H1 (cell line): ENCODE results near the gene CHD1L.

Source experiments
- BACH1 ChIP-seq: IDR thresholded peaks from 2 replicates; pipeline ENCODE4 v1.6.1; 2012; ENCODE audit warnings: low read length, improper control_type of control experiment
- GABPA ChIP-seq: IDR thresholded peaks from 2 replicates; pipeline ENCODE4 v1.6.1; 2011; ENCODE audit warnings: mild to moderate bottlenecking, low read length, moderate library complexity, borderline replicate concordance; ENCODE audit not compliant: insufficient read depth
- JUND ChIP-seq: IDR thresholded peaks from 2 replicates; pipeline ENCODE4 v1.6.1; 2011; ENCODE audit warnings: mild to moderate bottlenecking, improper control_type of control experiment, low read length
- POLR2A ChIP-seq, 2 experiments: IDR thresholded peaks; 1 replicate in 1 of 2; 2 replicates in 1 of 2; pipeline ENCODE4 v1.6.1; 2011; ENCODE audit warnings: low read depth in 2 of 2, low read length in 2 of 2, mild to moderate bottlenecking in 2 of 2; ENCODE audit errors: control extremely low read depth in 1 of 2
- RBBP5 ChIP-seq: IDR thresholded peaks from 2 replicates; pipeline ENCODE4 v1.7.1; 2012; ENCODE audit warnings: low read depth, mild to moderate bottlenecking, inconsistent platforms, low read length, moderate library complexity, borderline replicate concordance
- TCF12 ChIP-seq: IDR thresholded peaks from 2 replicates; pipeline ENCODE4 v1.6.1; 2011; ENCODE audit warnings: low read depth, mild to moderate bottlenecking, low read length
- TF ChIP-seq, protein P1 (sequence below), 3 experiments: IDR thresholded peaks; 1 replicate in 2 of 3; 2 replicates in 1 of 3; pipeline versions ENCODE4 v1.5.1 to v1.6.1; 2011; ENCODE audit warnings: low read length in 3 of 3, mild to moderate bottlenecking in 3 of 3, inconsistent platforms in 2 of 3, low read depth in 1 of 3, moderate library complexity in 1 of 3; ENCODE audit not compliant: insufficient read depth in 1 of 3; ENCODE audit errors: control extremely low read depth in 1 of 3
- TF ChIP-seq, protein P2 (sequence below): IDR thresholded peaks from 2 replicates; pipeline ENCODE4 v1.6.1; 2012; ENCODE audit warnings: inconsistent platforms
- TF ChIP-seq, protein P3 (sequence below): IDR thresholded peaks from 2 replicates; pipeline ENCODE4 v1.6.1; 2011; ENCODE audit warnings: low read depth, mild to moderate bottlenecking, low read length; ENCODE audit not compliant: insufficient read depth

- no peak for TF ChIP-seq POLR2A (IDR thresholded peaks at IDR 0.05; ENCODE audit: control extremely low read depth in 1 of 2, low read depth in 2 of 2, low read length in 2 of 2)
- TF ChIP-seq, protein P1, sequence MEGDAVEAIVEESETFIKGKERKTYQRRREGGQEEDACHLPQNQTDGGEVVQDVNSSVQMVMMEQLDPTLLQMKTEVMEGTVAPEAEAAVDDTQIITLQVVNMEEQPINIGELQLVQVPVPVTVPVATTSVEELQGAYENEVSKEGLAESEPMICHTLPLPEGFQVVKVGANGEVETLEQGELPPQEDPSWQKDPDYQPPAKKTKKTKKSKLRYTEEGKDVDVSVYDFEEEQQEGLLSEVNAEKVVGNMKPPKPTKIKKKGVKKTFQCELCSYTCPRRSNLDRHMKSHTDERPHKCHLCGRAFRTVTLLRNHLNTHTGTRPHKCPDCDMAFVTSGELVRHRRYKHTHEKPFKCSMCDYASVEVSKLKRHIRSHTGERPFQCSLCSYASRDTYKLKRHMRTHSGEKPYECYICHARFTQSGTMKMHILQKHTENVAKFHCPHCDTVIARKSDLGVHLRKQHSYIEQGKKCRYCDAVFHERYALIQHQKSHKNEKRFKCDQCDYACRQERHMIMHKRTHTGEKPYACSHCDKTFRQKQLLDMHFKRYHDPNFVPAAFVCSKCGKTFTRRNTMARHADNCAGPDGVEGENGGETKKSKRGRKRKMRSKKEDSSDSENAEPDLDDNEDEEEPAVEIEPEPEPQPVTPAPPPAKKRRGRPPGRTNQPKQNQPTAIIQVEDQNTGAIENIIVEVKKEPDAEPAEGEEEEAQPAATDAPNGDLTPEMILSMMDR (IDR thresholded peaks at IDR 0.05; ENCODE audit: control extremely low read depth in 1 of 3, insufficient read depth in 1 of 3, low read depth in 1 of 3, low read length in 3 of 3): no peak
- TF ChIP-seq JUND: no peak
- TF ChIP-seq, protein P2, sequence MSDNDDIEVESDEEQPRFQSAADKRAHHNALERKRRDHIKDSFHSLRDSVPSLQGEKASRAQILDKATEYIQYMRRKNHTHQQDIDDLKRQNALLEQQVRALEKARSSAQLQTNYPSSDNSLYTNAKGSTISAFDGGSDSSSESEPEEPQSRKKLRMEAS: no peak
- no peak for TF ChIP-seq GABPA
- TF ChIP-seq TCF12: no peak
- TF ChIP-seq, protein P3, sequence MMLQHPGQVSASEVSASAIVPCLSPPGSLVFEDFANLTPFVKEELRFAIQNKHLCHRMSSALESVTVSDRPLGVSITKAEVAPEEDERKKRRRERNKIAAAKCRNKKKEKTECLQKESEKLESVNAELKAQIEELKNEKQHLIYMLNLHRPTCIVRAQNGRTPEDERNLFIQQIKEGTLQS: no peak
- TF ChIP-seq BACH1: no peak
- no peak for TF ChIP-seq RBBP5
These were observed 74.5 kb downstream of the CHD1L start for GRCh38 chr1:147316968-147317367.
